Loucy (cell line): ENCODE measurements around the gene S1PR3.

Experiments
- CTCF ChIP-seq: fragments of 200-600 bp; sonication (generic); conservative IDR thresholded peaks from 2 replicates; pipeline ENCODE4 v1.5.1; 2014; ENCODE audit warnings: mild to moderate bottlenecking, antibody characterized with exemption, low read length
- EZH2phosphoT487 ChIP-seq: fragments of 200-600 bp; IDR thresholded peaks from 2 replicates; pipeline ENCODE4 v1.6.1; 2018; ENCODE audit warnings: antibody characterized with exemption, mild to moderate bottlenecking, moderate library complexity, borderline replicate concordance

- no peak for TF ChIP-seq CTCF
- no peak for TF ChIP-seq EZH2phosphoT487
Observed at GRCh38 chr9:89026876-89027275, 35.6 kb downstream of the S1PR3 start.
